Hematopoietic multipotent progenitor cell treated with erythropoietin and hydrocortisone succinate and interleukin-3 and kit ligand, for 4 days (in vitro differentiated cells): ENCODE data around the gene UCHL3.
A peak's percentile ranks its signal among the peaks of the same experiment; 100 is the strongest.

ENCODE experiments used
- DNase-seq: peaks from one replicate; pipeline ENCODE4 v3.0.0-alpha.2; 2015

Gene UCHL3

GRCh38 chr13:75633285-75633684 lies 83.7 kb downstream of the UCHL3 start:
- DNase-seq, result no peak

GRCh38 chr13:75635101-75635827 lies 85.7 kb downstream of the UCHL3 start:
- DNase-seq, result peak; percentile 8

- peak; percentile 69 for DNase-seq
These were observed 86.3 kb downstream of the UCHL3 start, which contains the start of gene LMO7 for GRCh38 chr13:75635828-75636435. Gene LMO7, plus strand, starts transcription at chr13:75636330. Its CDS starts 328 bp downstream, at chr13:75636658.

- peak; percentile 52 for DNase-seq
These were observed 87.0 kb downstream of the UCHL3 start for GRCh38 chr13:75636436-75637180.

- DNase-seq, result peak; percentile 10
These were observed 87.7 kb downstream of the UCHL3 start for GRCh38 chr13:75637181-75637750.

- DNase-seq, result no peak
These were observed 89.9 kb downstream of the UCHL3 start for GRCh38 chr13:75639454-75639853.

- DNase-seq, result no peak
These were observed 91.4 kb downstream of the UCHL3 start for GRCh38 chr13:75641026-75641425.

- DNase-seq, result no peak
These were observed 93.6 kb downstream of the UCHL3 start for GRCh38 chr13:75643182-75643581.

- DNase-seq, result no peak
These were observed 94.1 kb downstream of the UCHL3 start for GRCh38 chr13:75643693-75644092.

GRCh38 chr13:75645141-75645540 lies 95.5 kb downstream of the UCHL3 start:
- DNase-seq, result no peak

GRCh38 chr13:75647126-75647784 lies 97.7 kb downstream of the UCHL3 start:
- no peak for DNase-seq

GRCh38 chr13:75648446-75648845 lies 98.9 kb downstream of the UCHL3 start:
- DNase-seq, result no peak

- DNase-seq, result no peak
These were observed 101.4 kb downstream of the UCHL3 start for GRCh38 chr13:75651013-75651412.

GRCh38 chr13:75652726-75653125 lies 103.1 kb downstream of the UCHL3 start:
- no peak for DNase-seq
